NCI-H82 treated with DMSO at 0.1 percent for 48 hours (cell line): ENCODE measurements around the gene RAB10.
"Not testable (repeated sequence)": the region's sequence is repeated elsewhere in the genome, so short reads cannot be mapped to it uniquely, and the experiment has no call there.

Experiments used
- DNase-seq: peaks from one replicate; lab custom pipeline; 2025; ENCODE audit not compliant: unreplicated experiment; lab: John Stamatoyannopoulos, UW

Gene RAB10

DNA sequence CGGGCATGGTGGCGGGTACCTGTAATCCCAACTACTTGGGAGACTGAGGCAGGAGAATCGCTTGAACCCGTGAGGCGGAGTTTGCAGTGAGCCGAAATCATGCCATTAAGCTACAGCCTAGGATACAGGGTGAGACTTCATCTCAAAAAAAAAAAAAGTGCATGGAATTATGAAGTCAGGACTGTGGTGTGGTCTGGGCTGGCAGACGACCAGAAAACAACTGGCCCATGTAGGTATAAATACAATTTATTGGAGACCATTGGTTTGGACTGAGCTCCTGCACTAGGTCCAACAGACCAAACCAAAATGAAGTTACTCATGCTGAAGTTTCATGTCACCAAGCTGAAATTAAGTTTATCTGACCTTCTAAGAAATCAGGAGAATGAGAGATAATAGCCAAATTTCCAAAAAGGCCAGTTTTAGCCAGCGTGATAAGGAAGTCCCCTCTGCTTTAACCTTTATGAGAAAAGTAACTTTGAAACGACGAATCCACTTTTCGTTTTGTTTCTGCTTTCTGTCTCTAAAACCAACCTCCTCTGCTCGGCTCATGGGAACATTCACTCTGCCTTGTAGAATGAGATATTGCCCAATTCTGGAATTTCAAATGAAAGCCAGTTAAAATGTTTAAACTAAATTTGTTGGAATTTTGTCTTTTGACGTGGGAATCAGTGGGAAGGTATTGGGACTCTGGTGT is 17.7 kb upstream of the RAB10 start:
- DNase-seq: no peak

DNA sequence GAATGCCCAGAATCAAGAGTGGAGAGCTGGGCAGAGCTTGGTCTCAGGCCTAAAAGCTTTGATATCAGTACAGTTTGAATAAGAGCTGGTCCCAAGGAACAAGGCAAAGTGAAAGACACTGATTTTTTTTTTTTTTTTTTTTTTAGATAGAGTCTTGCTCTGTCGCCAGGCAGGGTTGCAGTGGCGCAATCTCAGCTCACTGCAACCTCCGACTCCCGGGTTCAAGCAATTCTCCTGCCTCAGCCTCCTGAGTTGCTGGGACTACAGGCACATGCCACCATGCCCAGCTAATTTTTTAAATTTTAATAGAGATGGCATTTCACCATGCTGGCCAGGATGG is 17.2 kb upstream of the RAB10 start:
- DNase-seq: not testable (repeated sequence)

DNA sequence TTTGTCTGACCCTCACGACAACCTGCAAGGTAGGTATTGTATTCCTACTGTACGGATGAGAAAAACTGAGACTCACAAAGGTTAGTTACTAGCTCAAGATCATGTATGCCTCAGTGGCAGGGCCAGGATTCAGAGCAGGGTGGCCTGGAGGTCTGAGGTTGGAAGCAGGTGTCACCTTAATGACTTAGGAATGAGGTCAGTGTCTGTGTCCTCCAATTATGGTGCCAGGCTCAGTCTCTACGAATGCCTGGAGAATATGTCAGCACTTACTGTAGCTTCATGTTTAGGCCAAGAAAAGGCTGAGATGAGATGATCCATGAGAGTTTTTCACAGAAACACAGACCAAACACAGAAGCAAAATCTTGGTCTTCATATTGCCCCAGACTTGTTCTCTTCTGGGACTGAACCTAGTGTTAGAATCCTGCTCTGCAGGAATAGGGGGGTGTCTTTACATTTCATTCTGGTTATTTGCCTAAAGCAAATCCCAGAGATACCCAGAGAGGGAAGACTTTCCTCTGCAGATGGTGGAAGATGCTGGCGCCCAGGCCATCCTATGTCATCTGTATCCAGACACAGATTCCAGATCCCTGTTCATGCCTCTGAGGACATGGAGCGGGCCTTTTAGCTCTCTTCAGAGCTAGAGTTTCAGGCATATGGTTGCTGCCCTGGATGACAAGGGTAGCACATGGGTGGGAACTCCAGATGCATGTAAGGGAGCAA is 16.3 kb upstream of the RAB10 start:
- no peak for DNase-seq

DNA sequence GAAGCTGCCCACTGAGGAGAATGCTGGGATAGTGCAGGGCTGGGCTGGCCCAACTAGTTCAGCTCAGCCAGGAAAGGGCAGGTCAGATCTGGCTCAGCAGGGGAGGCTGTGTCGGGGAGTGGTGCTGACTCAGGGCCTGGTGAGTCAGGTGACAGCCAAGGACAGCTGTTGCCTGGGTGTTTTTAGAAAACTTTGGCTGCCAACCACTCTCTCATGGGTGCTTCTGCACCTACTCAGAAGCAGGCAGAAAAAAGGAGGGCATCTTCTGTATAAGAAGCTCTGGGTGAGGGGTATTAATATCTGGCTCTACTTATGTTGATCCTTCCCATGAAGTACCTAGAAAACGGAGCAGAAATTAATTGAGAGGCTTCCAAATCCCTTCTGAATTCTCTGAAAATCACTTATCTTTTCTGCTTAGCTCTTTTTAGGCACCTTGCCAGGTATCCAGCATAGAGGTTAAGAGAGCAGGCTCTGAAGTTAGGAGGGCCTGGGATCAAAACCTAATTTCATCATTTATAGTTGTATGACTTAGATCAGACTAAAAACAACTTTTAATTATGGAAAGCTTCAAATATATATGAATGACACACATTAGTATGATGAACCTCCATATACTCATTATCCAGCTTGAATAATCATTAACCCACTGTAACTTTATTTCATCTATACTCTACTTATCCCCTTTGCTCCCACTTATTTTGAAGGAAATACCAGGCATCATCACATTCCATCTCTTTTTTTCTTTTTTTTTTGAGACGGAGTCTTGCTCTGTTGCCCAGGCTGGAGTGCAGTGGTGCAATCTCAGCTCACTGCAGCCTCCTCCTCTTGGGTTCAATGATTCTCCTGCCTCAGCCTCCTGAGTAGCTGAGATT is 15.5 kb upstream of the RAB10 start:
- DNase-seq: no peak

DNA sequence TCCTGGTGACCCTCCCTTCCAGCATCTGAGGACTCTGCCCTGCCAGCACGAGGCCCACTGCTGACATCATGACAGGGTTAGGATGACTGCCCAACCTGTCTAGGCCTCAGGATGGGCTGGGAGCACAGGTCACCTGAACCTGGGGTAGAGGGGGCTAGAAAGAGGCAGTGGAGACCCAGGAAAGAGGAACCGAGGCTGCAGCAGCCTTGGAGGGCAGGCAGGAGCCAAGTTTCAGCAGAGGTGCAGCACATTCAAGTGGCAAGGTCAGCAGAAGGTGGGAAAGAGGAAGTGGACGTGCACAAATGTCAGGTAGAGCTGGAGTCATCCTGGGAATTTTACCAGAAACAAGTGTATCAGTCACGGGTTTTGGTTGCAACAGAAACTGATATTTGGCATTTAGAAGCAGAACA is 13.6 kb upstream of the RAB10 start:
- no peak for DNase-seq

- no peak for DNase-seq
Observed at GRCh38 chr2:26024260-26024659, 9.6 kb upstream of the RAB10 start.

GRCh38 chr2:26025509-26025908 is 8.4 kb upstream of the RAB10 start:
- DNase-seq: no peak

GRCh38 chr2:26028083-26028482 is 5.8 kb upstream of the RAB10 start:
- DNase-seq: not testable (repeated sequence)

DNA sequence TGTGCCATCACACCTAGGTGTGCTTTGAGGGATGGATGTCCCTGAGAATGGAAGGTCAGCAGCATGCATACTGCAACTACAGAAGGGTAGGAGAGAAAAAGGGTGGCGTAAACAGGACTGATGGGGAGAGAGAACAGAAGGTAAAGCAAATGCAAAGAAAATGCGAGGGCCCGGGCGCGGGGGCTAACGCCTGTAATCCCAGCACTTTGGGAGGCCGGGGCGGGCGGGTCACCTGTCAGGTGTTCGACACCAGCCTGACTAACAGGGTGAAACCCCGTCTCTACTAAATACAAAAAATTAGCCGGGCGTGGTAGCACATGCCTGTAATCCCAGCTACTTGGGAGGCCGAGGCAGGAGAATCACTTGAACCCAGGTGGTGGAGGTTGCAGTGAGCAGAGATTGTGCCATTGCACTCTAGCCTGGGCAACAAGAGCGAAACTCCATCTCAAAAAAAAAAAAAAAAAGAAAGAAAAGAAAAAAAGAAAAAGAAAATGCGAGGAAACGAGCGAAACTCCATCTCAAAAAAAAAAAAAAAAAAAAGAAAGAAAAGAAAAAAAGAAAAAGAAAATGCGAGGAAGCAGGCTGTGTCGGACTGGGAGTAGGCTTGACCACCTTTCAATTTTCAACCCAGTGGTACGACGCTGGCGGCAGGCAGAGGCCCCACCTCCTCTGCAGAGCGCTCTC is 1.2 kb upstream of the RAB10 start:
- DNase-seq: not testable (repeated sequence)

- DNase-seq: peak; percentile 75
Observed at GRCh38 chr2:26033270-26033817, 540 bp upstream of the RAB10 start.

DNA sequence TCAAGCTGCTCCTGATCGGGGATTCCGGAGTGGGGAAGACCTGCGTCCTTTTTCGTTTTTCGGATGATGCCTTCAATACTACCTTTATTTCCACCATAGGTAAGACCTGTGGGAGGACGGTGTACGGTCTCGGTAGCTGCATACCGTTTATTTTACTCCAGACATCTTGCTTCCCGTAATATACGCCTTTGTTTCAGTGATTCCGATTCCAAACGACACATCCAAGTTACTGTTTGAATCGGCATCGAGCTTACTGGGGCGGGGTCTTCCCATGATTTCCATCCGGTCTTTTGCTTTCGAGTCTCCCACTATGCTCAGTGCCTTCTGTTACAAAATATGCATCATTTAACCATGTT is 731 bp downstream of the RAB10 start:
- no peak for DNase-seq

GRCh38 chr2:26035090-26035743 is 1.3 kb downstream of the RAB10 start:
- DNase-seq: no peak

GRCh38 chr2:26039603-26040323 is 5.9 kb downstream of the RAB10 start:
- DNase-seq: no peak

- no peak for DNase-seq
Observed at GRCh38 chr2:26043109-26043508, 9.2 kb downstream of the RAB10 start.

DNA sequence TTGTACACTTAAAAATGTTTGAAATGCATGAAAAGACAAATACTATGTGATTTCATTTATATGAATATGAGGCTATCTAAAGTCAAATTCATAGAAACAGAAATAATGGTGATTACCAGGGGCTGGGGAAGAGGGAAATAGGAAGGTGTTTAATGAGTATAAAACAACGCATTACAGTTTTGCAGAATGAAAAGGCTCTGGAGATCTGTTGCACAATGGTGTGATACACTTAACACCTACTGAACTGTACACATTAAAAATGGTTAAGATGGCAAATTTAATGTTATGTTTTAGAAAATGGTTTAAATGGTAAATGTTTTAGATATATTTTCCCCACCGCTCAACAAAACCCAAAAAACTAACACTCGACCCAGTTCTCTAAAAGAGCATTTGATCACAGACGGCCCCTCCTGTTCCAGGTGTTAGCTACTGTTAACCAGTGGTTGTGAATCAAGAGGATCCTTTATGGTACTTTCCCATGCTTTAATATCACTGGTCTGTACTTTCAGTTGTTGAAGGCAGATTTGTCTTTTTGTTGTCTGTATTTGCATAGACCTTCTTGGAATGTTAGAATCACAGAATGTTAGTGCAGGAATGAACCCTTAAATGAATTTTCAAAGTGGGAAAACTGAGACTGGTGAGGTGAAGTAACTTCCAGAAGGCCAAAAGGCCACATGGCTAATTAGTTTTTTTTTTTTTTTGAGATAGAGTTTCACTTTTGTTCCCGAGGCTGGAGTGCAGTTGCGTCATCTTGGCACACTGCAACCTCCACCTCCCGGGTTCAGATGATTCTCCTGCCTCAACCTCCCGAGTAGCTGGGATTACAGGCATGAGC is 10.2 kb downstream of the RAB10 start:
- DNase-seq: no peak

DNA sequence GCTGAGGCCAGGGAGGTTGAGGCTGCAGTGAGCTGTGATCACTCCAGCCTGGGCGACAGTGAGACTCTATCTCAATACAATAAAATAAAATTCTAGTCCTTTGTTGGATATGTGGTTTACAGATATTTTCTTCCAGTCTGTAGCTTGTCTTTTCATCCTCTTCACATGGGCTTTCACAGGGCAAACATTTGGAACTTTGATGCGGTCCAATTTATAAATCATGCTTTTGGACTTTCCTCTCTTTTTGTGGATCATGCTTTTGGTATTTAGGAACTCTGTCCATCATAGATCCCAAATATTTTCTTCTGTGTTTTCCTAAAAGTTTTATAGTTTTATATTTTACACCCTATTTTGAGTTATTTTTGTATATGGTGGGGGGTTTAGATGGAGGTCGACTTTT is 14.9 kb downstream of the RAB10 start:
- no peak for DNase-seq

GRCh38 chr2:26049641-26050040 is 15.8 kb downstream of the RAB10 start:
- DNase-seq: no peak

DNA sequence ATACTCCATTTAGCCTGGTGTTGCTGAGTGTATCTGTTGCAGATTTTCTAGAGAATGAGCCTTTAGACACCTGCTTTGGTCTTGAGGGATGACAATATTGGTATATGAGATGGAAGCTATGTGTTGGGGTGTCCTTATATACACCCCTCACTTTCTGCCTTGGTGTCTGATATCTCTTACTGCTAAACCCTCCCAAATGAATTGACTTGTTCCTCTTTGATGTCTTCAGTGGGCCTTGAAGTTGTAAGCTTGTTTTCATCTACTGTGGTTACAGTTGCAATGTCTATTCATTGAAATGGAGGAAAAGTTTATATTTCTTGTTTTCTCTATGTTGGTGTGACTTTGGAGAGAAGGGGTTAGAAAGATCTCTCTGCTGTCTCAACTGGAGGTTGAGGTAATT is 18.9 kb downstream of the RAB10 start:
- DNase-seq: no peak
